ENCODE data around the gene LRRC4C.

Gene LRRC4C

GRCh38 chr11:41414771-41415440 is 44.5 kb downstream of the LRRC4C start:
- H3K4me1 ChIP-seq (ENCODE audit: control insufficient read depth, insufficient read depth, low read length) = no peaks in the 10 kb centered on the region
- no peaks in the 10 kb centered on the region for H3K9me3 ChIP-seq (ENCODE audit: control insufficient read depth, low read length)
- H3K9ac ChIP-seq (ENCODE audit: low read length) = no peak overlapping the region
- H3K27me3 ChIP-seq (replicated peaks; ENCODE audit: control insufficient read depth, insufficient read depth, low read length) = no peaks in the 10 kb centered on the region
- no peak overlapping the region for H3K4me3 ChIP-seq (ENCODE audit: low read length)
- no peak for DNase-seq (ENCODE audit: low read depth)
- H3K36me3 ChIP-seq (ENCODE audit: control insufficient read depth, insufficient read depth, low read length, severe bottlenecking) = no peaks in the 10 kb centered on the region

DNA sequence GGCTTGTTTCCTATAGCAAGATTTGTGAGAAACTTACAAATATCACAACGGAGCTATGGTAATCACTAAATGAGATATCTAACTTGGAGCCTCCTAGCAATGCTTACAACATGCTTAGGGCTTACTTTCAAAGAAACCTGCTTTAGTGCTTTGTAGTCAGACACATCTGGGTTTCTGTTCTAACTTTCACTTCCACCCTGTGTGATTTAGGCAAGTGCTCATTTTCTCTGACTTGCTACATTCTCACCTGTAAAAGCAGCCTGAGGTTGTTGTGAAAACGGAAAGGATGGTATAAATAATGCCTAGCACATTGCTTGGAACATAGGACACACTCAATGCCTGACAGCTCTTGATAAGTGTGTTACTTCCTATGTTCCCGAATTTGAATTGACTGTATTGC is 45.6 kb downstream of the LRRC4C start:
- DNase-seq (ENCODE audit: low read depth) = no peak
- Histone ChIP-seq H3K9ac (ENCODE audit: low read length) (no peak overlapping the region), H3K36me3 (ENCODE audit: control insufficient read depth, insufficient read depth, low read length, severe bottlenecking) (no peaks in the 10 kb centered on the region), H3K4me1 (ENCODE audit: control insufficient read depth, insufficient read depth, low read length) (no peaks in the 10 kb centered on the region), H3K9me3 (ENCODE audit: control insufficient read depth, low read length) (no peaks in the 10 kb centered on the region), H3K27me3 (replicated peaks; ENCODE audit: control insufficient read depth, insufficient read depth, low read length) (no peaks in the 10 kb centered on the region), H3K4me3 (ENCODE audit: low read length) (no peak overlapping the region)

GRCh38 chr11:41405812-41406211 is 53.6 kb downstream of the LRRC4C start:
- Histone ChIP-seq H3K27me3 (replicated peaks; ENCODE audit: control insufficient read depth, insufficient read depth, low read length) (peaks cover 3% of the 10 kb centered on the region), H3K9me3 (ENCODE audit: control insufficient read depth, low read length) (no peaks in the 10 kb centered on the region), H3K9ac (ENCODE audit: low read length) (no peak overlapping the region), H3K4me1 (ENCODE audit: control insufficient read depth, insufficient read depth, low read length) (no peaks in the 10 kb centered on the region), H3K36me3 (ENCODE audit: control insufficient read depth, insufficient read depth, low read length, severe bottlenecking) (no peaks in the 10 kb centered on the region), H3K4me3 (ENCODE audit: low read length) (no peak overlapping the region)
- DNase-seq (ENCODE audit: low read depth) = no peak

- Histone ChIP-seq H3K4me1 (ENCODE audit: control insufficient read depth, insufficient read depth, low read length) (no peaks in the 10 kb centered on the region), H3K4me3 (ENCODE audit: low read length) (no peak overlapping the region), H3K9me3 (ENCODE audit: control insufficient read depth, low read length) (no peaks in the 10 kb centered on the region), H3K27me3 (replicated peaks; ENCODE audit: control insufficient read depth, insufficient read depth, low read length) (peaks cover 3% of the 10 kb centered on the region), H3K36me3 (ENCODE audit: control insufficient read depth, insufficient read depth, low read length, severe bottlenecking) (no peaks in the 10 kb centered on the region), H3K9ac (ENCODE audit: low read length) (no peak overlapping the region)
- no peak for DNase-seq (ENCODE audit: low read depth)
Measured at GRCh38 chr11:41404109-41404508, 55.3 kb downstream of the LRRC4C start.

- H3K4me1 ChIP-seq (ENCODE audit: control insufficient read depth, insufficient read depth, low read length) = no peaks in the 10 kb centered on the region
- no peaks in the 10 kb centered on the region for H3K9me3 ChIP-seq (ENCODE audit: control insufficient read depth, low read length)
- H3K9ac ChIP-seq (ENCODE audit: low read length) = no peak overlapping the region
- no peak for DNase-seq (ENCODE audit: low read depth)
- no peaks in the 10 kb centered on the region for H3K36me3 ChIP-seq (ENCODE audit: control insufficient read depth, insufficient read depth, low read length, severe bottlenecking)
- H3K4me3 ChIP-seq (ENCODE audit: low read length) = no peak overlapping the region
- H3K27me3 ChIP-seq (replicated peaks; ENCODE audit: control insufficient read depth, insufficient read depth, low read length) = peaks cover 3% of the 10 kb centered on the region
Measured at GRCh38 chr11:41403458-41403857, 56.0 kb downstream of the LRRC4C start.

DNA sequence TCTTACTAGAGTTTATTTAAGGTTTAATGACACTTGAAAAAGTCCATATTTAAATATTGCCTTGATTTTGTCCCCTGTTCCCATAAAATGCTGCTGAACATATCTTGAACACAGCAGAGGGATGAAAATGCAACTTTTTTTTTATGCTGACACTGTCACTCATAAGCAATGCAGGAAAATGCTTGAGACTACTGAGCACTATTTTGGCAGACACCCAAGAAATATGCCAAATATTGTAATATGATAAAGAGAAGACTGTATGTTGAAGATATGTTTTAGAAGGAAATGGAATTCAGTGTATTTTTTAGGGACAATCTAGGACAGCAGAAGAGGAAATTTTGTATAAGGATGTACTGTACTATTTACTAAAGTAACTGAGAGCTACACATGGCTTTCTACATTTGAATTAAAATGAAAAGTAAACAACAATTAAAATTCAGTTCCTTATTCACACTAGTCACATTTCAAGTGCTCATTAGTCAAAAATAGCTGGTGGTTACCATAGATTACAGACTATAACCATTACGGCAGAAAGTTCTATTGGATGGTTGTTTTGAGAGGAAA is 58.6 kb downstream of the LRRC4C start:
- no peak for DNase-seq (ENCODE audit: low read depth)
- Histone ChIP-seq H3K27me3 (replicated peaks; ENCODE audit: control insufficient read depth, insufficient read depth, low read length) (peaks cover 3% of the 10 kb centered on the region), H3K4me3 (ENCODE audit: low read length) (no peak overlapping the region), H3K9ac (ENCODE audit: low read length) (no peak overlapping the region), H3K9me3 (ENCODE audit: control insufficient read depth, low read length) (no peaks in the 10 kb centered on the region), H3K4me1 (ENCODE audit: control insufficient read depth, insufficient read depth, low read length) (no peaks in the 10 kb centered on the region), H3K36me3 (ENCODE audit: control insufficient read depth, insufficient read depth, low read length, severe bottlenecking) (no peaks in the 10 kb centered on the region)

GRCh38 chr11:41400124-41400523 is 59.3 kb downstream of the LRRC4C start:
- no peak for DNase-seq (ENCODE audit: low read depth)
- Histone ChIP-seq H3K4me3 (ENCODE audit: low read length) (no peak overlapping the region), H3K27me3 (replicated peaks; ENCODE audit: control insufficient read depth, insufficient read depth, low read length) (peaks cover 3% of the 10 kb centered on the region), H3K4me1 (ENCODE audit: control insufficient read depth, insufficient read depth, low read length) (peaks cover 2% of the 10 kb centered on the region), H3K36me3 (ENCODE audit: control insufficient read depth, insufficient read depth, low read length, severe bottlenecking) (no peaks in the 10 kb centered on the region), H3K9me3 (ENCODE audit: control insufficient read depth, low read length) (no peaks in the 10 kb centered on the region), H3K9ac (ENCODE audit: low read length) (no peak overlapping the region)

DNA sequence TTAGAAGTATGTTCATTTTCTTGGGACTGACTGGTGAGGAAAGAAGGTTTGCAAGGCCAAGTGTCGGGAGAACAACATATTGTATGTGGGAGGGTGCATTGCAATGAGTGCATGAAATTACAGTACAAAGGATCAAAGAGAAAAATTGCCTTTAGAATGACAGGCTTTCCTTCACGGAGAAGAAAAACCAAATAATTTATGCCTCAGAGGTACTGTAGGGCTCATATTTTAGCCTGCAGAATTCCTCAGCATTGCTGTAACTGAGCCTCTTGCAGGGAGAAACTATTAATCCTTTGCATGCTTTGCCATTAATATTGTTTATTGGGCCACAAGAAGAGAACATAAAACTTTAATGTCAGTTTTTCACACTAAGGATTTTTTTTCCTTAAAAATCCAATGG is 60.1 kb downstream of the LRRC4C start:
- H3K9me3 ChIP-seq (ENCODE audit: control insufficient read depth, low read length) = no peaks in the 10 kb centered on the region

GRCh38 chr11:41398175-41398574 is 61.3 kb downstream of the LRRC4C start:
- Histone ChIP-seq H3K4me1 (ENCODE audit: control insufficient read depth, insufficient read depth, low read length) (peaks cover 3% of the 10 kb centered on the region), H3K36me3 (ENCODE audit: control insufficient read depth, insufficient read depth, low read length, severe bottlenecking) (no peaks in the 10 kb centered on the region), H3K27me3 (replicated peaks; ENCODE audit: control insufficient read depth, insufficient read depth, low read length) (peaks cover 3% of the 10 kb centered on the region), H3K9ac (ENCODE audit: low read length) (no peak overlapping the region), H3K4me3 (ENCODE audit: low read length) (no peak overlapping the region), H3K9me3 (ENCODE audit: control insufficient read depth, low read length) (no peaks in the 10 kb centered on the region)
- no peak for DNase-seq (ENCODE audit: low read depth)

More for the DNA sequence above, 60.1 kb downstream of the LRRC4C start:
- no peak overlapping the region for H3K4me3 ChIP-seq (ENCODE audit: low read length)
- no peak overlapping the region for H3K9ac ChIP-seq (ENCODE audit: low read length)
- peaks cover 3% of the 10 kb centered on the region for H3K27me3 ChIP-seq (replicated peaks; ENCODE audit: control insufficient read depth, insufficient read depth, low read length)
- H3K36me3 ChIP-seq (ENCODE audit: control insufficient read depth, insufficient read depth, low read length, severe bottlenecking) = no peaks in the 10 kb centered on the region
- no peak for DNase-seq (ENCODE audit: low read depth)
- peaks cover 3% of the 10 kb centered on the region for H3K4me1 ChIP-seq (ENCODE audit: control insufficient read depth, insufficient read depth, low read length)

- Histone ChIP-seq H3K9me3 (ENCODE audit: control insufficient read depth, low read length) (no peaks in the 10 kb centered on the region), H3K4me1 (ENCODE audit: control insufficient read depth, insufficient read depth, low read length) (peaks cover 3% of the 10 kb centered on the region), H3K36me3 (ENCODE audit: control insufficient read depth, insufficient read depth, low read length, severe bottlenecking) (no peaks in the 10 kb centered on the region), H3K27me3 (replicated peaks; ENCODE audit: control insufficient read depth, insufficient read depth, low read length) (no peaks in the 10 kb centered on the region), H3K9ac (ENCODE audit: low read length) (no peak overlapping the region), H3K4me3 (ENCODE audit: low read length) (no peak overlapping the region)
- DNase-seq (ENCODE audit: low read depth) = no peak
Measured at GRCh38 chr11:41394521-41395195, 64.8 kb downstream of the LRRC4C start.

- Histone ChIP-seq H3K9ac (ENCODE audit: low read length) (no peak overlapping the region), H3K36me3 (ENCODE audit: control insufficient read depth, insufficient read depth, low read length, severe bottlenecking) (no peaks in the 10 kb centered on the region), H3K27me3 (replicated peaks; ENCODE audit: control insufficient read depth, insufficient read depth, low read length) (no peaks in the 10 kb centered on the region), H3K4me1 (ENCODE audit: control insufficient read depth, insufficient read depth, low read length) (peaks cover 3% of the 10 kb centered on the region), H3K4me3 (ENCODE audit: low read length) (no peak overlapping the region), H3K9me3 (ENCODE audit: control insufficient read depth, low read length) (no peaks in the 10 kb centered on the region)
- no peak for DNase-seq (ENCODE audit: low read depth)
Measured at GRCh38 chr11:41392596-41392995, 66.9 kb downstream of the LRRC4C start.

Data from adipocyte (in vitro differentiated cells).